NB4 (cell line): Measurements from ENCODE around the gene TTR.

Source experiments
- MYC ChIP-seq: IDR thresholded peaks from 2 replicates; pipeline ENCODE4 v1.6.1; 2011; ENCODE audit warnings: low read depth, low read length
- POLR2A ChIP-seq: IDR thresholded peaks from 2 replicates; pipeline ENCODE4 v1.6.1; 2011; ENCODE audit warnings: mild to moderate bottlenecking; ENCODE audit not compliant: insufficient read length; ENCODE audit errors: extremely low read depth
- TF ChIP-seq, protein P1 (sequence below): IDR thresholded peaks from one replicate; pipeline ENCODE4 v1.5.1; 2012; ENCODE audit warnings: low read depth, low read length

DNA sequence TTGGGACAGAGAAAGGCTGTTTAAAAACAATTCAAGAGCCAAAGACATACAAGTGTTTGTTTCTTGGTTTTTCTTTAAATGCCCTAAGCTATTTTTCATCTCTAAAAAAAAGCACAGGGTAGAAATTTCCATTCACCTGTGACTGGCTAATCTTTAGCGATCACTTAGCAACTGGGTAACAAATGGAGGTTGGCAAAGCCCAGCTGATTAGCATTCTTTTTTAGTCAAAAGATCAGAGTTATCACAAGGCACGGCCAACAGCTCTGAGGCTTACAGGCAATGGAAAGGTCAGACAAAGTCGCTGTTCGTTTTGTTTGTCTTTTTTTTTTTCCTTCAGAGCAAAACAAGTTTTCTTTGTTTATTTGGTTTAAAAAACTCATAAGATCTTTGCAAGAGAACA is 29.0 kb upstream of the TTR start:
- TF ChIP-seq, protein P1, sequence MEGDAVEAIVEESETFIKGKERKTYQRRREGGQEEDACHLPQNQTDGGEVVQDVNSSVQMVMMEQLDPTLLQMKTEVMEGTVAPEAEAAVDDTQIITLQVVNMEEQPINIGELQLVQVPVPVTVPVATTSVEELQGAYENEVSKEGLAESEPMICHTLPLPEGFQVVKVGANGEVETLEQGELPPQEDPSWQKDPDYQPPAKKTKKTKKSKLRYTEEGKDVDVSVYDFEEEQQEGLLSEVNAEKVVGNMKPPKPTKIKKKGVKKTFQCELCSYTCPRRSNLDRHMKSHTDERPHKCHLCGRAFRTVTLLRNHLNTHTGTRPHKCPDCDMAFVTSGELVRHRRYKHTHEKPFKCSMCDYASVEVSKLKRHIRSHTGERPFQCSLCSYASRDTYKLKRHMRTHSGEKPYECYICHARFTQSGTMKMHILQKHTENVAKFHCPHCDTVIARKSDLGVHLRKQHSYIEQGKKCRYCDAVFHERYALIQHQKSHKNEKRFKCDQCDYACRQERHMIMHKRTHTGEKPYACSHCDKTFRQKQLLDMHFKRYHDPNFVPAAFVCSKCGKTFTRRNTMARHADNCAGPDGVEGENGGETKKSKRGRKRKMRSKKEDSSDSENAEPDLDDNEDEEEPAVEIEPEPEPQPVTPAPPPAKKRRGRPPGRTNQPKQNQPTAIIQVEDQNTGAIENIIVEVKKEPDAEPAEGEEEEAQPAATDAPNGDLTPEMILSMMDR: no peak
- TF ChIP-seq POLR2A (no peak), MYC (no peak)
